ENCODE measurements around the gene TRABD2B. TPM values are rescaled to one million over a fixed set of nuclear protein-coding genes. Genes with fewer than 3 reads are reported as not detected.

The TRABD2B gene
- not detected for total RNA-seq

DNA sequence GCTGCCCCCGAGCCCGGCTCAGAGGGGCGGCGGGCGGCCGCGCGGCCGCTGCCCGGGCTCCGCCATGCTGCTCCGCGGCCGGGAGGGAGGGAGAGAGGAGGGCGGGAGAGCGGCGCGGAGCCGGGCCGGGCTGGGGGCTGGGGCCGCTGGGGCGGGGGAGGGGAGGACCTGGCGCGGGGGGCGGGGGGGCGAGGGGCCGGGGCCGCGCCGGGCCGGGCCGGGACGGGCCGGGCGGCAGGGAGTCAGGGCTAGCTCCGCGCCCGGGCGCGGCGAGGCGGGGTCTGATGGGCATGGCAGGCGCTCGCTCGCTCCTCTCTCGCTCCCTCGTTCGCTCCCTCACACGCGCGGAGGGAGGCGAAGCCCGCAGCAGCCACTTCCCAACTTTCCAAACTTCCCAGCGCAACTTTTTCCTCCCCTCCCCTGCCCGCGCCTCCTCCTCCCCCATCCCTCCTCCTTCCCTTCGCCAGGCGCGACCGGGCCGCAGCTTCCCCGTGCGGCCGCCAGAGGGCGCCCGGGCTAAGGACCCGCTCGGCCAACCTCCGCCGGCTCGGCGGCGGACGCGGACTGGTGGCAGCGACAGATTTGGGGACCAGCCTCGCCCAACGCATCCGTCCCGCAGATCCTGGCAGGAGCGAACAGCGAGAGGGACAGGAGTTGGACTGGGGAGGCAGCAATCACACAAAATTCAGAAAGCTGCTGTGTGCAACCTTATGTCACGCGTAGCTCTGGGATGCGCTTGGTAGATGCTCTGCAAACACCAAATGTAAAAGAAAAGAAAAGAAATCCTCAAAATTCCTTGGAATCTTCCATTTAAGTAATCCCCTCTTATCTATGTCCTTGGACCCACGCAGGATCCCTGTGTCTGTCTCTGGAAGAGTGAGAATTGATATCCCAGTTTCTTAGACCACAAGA is at the start of gene TRABD2B:
Gene TRABD2B (minus strand): TSS at position 97 of the 912 bp plus-strand sequence.
- peak within 1 kb of the TSS; percentile 47 for H3K4me3 Mint-ChIP-seq
- H3K9me3 Mint-ChIP-seq: no peaks in the 10 kb centered on the region
- H3K27me3 Mint-ChIP-seq: peaks cover 43% of the 10 kb centered on the region
- ChIA-PET CTCF (interaction anchor here (0.7 to 1.5 kb wide), 4 partner anchors 11 to 64 kb away, joined by 3 to 4 read pairs (median 4); no protein-coding TSS in a partner anchor), POLR2A (no interaction called here)
- H3K27ac Mint-ChIP-seq: no peak within 1 kb of the TSS
- H3K36me3 Mint-ChIP-seq (ENCODE audit: low read depth): no peaks in the 10 kb centered on the region
- peaks cover 11% of the 10 kb centered on the region for H3K4me1 Mint-ChIP-seq
- DNase-seq: peak; percentile 57

DNA sequence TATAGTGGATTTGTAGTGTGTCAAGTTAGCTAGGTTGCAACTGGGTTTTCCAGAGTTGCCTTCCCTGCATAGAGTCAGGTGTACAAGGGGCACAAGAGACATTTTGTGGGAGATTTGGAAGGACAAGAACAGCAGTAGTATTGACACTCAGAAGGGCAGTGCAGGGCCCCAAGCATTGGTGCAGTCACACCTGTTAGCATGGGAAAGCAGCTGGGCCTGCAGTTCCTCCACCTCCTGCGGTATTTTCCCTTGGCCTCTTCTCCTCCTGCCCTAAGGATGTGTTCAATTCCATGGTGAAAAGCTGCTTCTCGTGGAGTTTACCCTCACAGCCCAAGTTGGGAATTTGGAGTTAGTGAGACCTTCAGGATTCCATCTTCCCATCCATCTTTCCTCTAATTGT is 47.1 kb upstream of the TRABD2B start:
- Mint-ChIP-seq H3K27ac (no peak overlapping the region), H3K4me1 (peaks cover 3% of the 10 kb centered on the region), H3K36me3 (ENCODE audit: low read depth) (no peaks in the 10 kb centered on the region), H3K27me3 (no peaks in the 10 kb centered on the region), H3K4me3 (no peak overlapping the region), H3K9me3 (no peaks in the 10 kb centered on the region)
- POLR2A ChIA-PET: no interaction called here
- CTCF ChIA-PET: no interaction called here
- no peak for DNase-seq

DNA sequence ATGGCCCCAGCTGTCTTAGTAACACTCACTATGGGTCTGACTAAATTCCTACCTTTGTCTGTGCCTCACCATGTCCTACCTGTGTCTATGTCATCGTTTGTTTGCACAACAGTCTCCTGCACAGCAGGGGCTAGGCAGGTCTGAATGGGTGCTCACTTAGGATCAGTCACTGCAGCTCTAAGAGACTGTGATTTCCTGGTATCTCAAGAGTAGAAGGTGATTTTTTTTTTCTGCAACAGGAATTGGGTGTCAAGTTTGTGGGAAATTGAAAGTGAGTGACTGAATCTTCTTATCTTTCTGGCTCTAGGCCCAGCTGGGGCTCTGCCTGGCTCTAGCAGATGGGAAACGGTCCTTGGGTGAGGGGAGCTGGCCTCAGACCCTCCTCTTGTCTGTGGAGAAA is 46.4 kb upstream of the TRABD2B start:
- H3K27me3 Mint-ChIP-seq: no peaks in the 10 kb centered on the region
- DNase-seq: no peak
- H3K36me3 Mint-ChIP-seq (ENCODE audit: low read depth): no peaks in the 10 kb centered on the region
- no peak overlapping the region for H3K27ac Mint-ChIP-seq
- peaks cover 3% of the 10 kb centered on the region for H3K4me1 Mint-ChIP-seq
- no peaks in the 10 kb centered on the region for H3K9me3 Mint-ChIP-seq
- no peak overlapping the region for H3K4me3 Mint-ChIP-seq
- ChIA-PET POLR2A (no interaction called here), CTCF (no interaction called here)

DNA sequence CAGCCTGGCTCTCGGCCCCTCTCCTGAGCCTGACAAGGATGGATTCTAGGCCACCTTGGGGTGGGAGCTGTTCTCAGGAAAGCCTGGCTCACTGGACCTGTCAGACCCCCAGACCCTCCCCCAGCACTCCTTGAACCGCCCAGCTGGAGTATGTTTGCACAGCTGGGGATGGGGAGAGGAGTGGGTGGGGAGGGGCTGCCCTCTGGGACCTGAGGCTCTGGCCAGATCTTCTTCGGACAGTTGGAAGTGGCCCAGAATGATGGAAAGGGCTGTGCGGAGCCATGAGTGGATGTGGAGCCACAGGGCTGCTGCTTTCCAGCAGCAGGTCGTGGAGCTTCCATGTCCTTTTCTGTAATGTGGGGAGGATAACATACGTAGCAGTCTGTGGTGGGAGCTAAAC is 43.0 kb upstream of the TRABD2B start:
- H3K36me3 Mint-ChIP-seq (ENCODE audit: low read depth): no peaks in the 10 kb centered on the region
- no peaks in the 10 kb centered on the region for H3K27me3 Mint-ChIP-seq
- ChIA-PET CTCF (no interaction called here), POLR2A (no interaction called here)
- H3K4me3 Mint-ChIP-seq: no peak overlapping the region
- H3K4me1 Mint-ChIP-seq: no peaks in the 10 kb centered on the region
- DNase-seq: no peak
- no peaks in the 10 kb centered on the region for H3K9me3 Mint-ChIP-seq
- H3K27ac Mint-ChIP-seq: no peak overlapping the region

DNA sequence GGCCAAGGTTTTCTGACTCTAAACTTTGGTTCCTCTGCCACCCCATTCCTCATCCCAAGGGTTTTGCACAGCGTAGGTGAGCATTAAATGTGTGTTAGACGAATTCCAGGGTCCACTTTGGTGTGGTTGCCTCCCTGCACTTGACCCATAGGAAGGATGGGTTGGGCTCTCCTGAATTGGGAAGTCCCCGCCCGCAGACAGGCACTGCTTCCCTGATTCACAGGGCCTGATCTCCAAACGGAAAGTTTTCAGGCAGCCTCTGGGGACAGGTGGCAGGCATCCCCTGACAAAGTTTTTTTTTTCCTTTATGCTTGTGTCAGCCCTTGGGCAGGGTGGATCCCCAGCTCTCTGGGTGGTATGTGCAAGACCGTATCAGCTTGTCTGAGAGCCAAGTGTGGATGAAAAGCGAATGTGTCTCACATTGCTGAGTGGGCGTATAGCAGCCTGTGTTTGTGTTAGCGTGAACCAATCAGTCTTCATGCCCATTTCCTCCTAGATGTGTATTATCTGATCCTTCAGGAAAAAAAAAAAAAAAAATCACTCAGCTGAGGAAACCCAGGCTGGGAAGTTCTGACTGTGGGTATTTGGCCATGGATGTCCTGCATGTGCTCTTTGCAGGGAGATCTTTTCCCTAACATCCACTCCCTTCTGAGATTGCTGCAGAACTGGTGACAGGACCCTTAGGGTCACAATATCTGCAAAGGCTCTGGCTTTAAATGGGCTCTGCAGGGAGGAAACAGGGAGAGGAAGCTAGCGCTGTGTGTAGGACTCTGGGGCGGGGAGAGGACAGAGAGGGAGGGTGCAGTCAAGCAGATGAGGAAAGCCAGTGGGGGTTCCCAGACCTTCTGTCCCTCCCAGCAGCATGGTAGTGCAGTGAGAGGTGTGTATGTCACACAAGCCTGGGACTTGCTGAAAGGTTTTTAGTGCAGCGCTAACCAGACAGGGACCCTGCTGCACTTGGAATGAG is 42.2 kb upstream of the TRABD2B start:
- Mint-ChIP-seq H3K9me3 (no peaks in the 10 kb centered on the region), H3K36me3 (ENCODE audit: low read depth) (no peaks in the 10 kb centered on the region), H3K27me3 (no peaks in the 10 kb centered on the region), H3K4me1 (no peaks in the 10 kb centered on the region), H3K27ac (no peak overlapping the region), H3K4me3 (no peak overlapping the region)
- POLR2A ChIA-PET: no interaction called here
- CTCF ChIA-PET: no interaction called here
- no peak for DNase-seq

DNA sequence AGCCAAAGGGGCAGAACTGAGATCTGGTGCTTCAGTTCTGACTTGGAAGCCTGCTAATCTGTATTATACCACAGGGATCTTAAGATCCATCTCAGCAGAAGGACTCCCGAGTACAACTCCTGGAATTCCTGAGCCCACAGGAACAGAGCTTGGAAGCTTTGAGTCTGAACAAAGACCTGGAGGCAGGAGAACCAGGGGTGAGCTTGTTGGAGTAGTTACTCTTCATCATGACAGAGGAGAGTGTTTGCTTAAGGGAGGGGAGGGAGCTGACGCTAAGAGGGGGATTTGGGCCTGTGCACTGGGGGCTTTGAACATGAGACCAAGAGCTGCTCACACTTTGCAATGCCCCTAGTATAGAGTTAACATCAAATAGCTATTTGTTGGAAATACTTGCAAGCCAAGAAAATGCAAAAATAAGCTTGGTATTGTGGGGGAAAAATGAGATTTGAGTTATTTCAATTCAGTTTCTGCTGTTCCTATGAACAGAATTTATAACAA is 41.1 kb upstream of the TRABD2B start:
- no peaks in the 10 kb centered on the region for H3K27me3 Mint-ChIP-seq
- ChIA-PET CTCF (no interaction called here), POLR2A (no interaction called here)
- no peak overlapping the region for H3K4me3 Mint-ChIP-seq
- no peak for DNase-seq
- H3K27ac Mint-ChIP-seq: no peak overlapping the region
- H3K9me3 Mint-ChIP-seq: no peaks in the 10 kb centered on the region
- no peaks in the 10 kb centered on the region for H3K36me3 Mint-ChIP-seq (ENCODE audit: low read depth)
- no peaks in the 10 kb centered on the region for H3K4me1 Mint-ChIP-seq

DNA sequence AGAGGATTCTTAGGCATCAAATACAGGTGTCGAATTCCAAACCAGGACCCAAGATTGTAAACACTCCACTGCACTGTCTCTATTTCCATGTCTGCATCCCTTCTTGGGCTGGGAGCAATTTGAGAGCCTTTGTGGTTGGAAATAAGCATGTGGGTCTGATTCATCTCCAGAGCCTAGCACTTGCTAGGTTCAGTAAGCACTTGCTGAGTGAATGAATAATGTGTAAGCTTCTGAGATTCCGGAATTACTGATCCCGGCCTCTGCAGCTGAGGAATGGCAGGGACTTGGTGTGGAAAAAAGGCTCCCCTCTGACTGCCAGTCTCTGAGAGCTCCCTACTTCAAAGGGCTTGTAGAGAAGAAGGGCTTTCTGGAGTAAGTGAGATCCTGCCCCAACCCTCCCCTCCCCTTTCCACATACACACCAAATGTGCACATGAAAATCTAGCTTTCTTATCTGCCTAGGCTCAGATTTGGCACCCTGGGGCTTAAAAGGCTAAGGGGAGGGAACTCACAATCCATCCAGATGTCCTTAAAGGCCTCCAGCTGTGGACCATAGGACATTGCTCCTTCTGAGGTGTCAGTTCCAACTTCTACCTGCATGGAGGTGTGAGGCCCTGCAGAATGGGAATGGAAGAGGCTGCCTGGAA is 39.6 kb upstream of the TRABD2B start:
- Mint-ChIP-seq H3K27me3 (no peaks in the 10 kb centered on the region), H3K27ac (no peak overlapping the region), H3K4me3 (no peak overlapping the region), H3K36me3 (ENCODE audit: low read depth) (no peaks in the 10 kb centered on the region), H3K4me1 (no peaks in the 10 kb centered on the region), H3K9me3 (no peaks in the 10 kb centered on the region)
- ChIA-PET CTCF (no interaction called here), POLR2A (no interaction called here)
- no peak for DNase-seq

DNA sequence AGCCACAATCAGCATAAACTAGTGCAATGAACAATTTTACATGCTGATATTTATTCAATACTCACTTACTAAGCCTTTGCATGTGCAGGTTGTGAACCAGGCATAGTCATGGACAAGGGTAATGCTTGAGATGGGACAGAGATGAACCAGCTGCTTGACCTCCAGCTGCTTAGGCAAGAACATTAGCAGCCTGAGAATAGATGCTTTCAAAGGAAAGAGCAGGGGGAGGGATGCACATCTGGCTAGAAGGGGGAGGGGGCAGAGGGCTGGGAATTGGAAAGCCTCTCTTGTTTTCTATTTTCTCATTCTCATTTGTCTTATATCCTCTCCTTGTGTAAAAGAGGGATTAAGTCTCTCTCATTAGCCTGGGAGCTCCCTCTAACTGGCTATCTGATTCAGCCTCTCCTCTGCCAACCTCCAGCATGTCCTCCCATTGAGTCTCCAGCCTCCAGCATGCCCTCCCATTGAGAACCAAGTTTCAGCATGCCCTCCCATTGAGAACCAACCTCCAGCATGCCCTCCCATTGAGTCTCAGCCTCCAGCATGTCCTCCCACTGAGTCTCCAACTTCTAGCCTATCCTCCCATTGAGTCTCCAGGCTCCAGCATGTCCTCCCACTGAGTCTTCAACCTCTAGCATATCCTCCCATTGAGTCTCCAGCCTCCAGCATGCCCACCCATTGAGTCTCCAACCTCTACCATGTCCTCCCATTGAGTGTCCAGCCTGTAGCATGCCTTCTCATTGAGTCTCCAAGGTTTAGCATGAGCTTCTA is 38.4 kb upstream of the TRABD2B start:
- DNase-seq: no peak
- POLR2A ChIA-PET: no interaction called here
- no peaks in the 10 kb centered on the region for H3K36me3 Mint-ChIP-seq (ENCODE audit: low read depth)
- no peaks in the 10 kb centered on the region for H3K4me1 Mint-ChIP-seq
- H3K4me3 Mint-ChIP-seq: no peak overlapping the region
- no peak overlapping the region for H3K27ac Mint-ChIP-seq
- no peaks in the 10 kb centered on the region for H3K9me3 Mint-ChIP-seq
- CTCF ChIA-PET: no interaction called here
- H3K27me3 Mint-ChIP-seq: no peaks in the 10 kb centered on the region

DNA sequence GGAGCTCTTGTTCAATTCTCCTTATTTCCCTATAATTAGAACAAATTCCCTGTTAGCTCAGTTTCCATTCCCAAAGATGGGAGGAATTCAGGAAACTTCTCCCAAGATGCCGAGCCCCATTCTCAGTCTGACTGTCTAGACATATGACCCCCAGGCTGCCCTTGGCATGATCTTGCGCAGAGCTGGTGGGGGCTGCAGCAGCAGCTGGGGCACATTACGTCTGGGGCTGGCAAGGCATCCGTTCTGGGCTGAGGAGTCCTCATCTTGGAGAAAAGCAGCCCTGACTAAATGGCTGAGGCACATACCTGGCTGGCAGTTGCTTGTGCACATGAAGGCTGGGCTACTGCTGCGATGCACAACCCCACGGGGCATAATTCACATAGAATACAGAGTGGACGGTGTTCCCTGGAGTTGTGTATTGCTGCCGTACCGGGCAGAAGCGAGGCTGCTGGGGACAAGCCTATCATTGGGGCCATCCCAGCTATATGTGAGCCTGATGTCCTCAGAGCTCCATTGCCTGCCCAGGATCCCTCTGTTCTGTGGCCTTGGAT is 36.4 kb upstream of the TRABD2B start:
- Mint-ChIP-seq H3K9me3 (no peaks in the 10 kb centered on the region), H3K4me1 (no peaks in the 10 kb centered on the region), H3K27ac (no peak overlapping the region), H3K36me3 (ENCODE audit: low read depth) (no peaks in the 10 kb centered on the region), H3K4me3 (no peak overlapping the region), H3K27me3 (no peaks in the 10 kb centered on the region)
- DNase-seq: no peak
- CTCF ChIA-PET: no interaction called here
- POLR2A ChIA-PET: no interaction called here

DNA sequence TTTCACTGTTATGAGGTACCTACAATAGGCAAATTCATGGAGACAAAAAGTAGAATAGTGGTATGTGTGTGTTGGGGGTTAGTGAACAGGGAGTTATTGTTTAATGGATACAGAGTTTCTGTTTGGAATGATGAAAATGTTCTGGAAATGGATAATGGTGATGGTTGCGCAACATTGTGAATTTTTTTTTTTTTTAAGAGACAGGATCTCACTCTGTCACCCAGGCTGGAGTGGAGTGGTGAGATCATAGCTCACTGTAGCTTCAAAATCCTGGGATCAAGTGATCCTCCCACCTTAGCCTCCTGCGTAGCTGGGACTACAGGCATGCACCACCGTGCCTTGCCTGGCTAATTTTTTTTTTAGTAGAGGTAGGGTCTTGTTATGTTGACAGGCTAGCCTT is 34.5 kb upstream of the TRABD2B start:
- Mint-ChIP-seq H3K27ac (no peak overlapping the region), H3K4me3 (no peak overlapping the region), H3K4me1 (no peaks in the 10 kb centered on the region), H3K36me3 (ENCODE audit: low read depth) (no peaks in the 10 kb centered on the region), H3K27me3 (no peaks in the 10 kb centered on the region), H3K9me3 (no peaks in the 10 kb centered on the region)
- POLR2A ChIA-PET: no interaction called here
- CTCF ChIA-PET: no interaction called here
- DNase-seq: no peak

DNA sequence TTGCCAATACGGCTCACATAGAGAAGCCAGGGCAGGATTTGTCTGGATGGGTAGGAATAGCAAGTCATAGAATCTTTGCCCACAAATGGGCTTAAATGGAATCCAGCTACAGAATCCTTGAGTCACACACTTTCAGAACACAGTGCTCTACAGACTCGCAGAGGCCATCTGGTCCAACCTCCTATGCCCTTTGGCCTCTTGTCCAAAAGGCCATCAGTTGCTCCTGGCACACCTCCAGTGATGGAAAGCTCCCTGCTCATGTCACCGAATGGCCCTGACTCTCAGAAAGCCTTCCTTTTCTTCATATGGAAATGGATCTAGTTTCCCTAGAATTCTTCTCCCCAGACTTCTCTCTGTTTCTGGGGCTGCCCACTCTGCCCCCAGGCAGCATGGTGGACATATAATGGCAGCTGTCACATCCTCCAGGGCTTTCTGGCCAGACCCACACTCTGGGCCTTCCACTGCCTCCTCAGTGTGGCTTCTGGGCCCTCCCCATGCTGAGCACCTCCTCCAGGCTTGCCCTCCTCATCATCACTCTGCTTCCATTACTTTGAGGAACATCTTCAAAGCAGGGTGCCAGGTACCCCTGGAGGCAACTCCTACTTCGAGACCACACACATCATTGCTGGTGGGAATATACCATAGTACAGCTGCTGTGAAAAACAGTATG is 33.6 kb upstream of the TRABD2B start:
- Mint-ChIP-seq H3K27ac (no peak overlapping the region), H3K4me3 (no peak overlapping the region), H3K4me1 (no peaks in the 10 kb centered on the region), H3K9me3 (no peaks in the 10 kb centered on the region), H3K27me3 (no peaks in the 10 kb centered on the region), H3K36me3 (ENCODE audit: low read depth) (no peaks in the 10 kb centered on the region)
- POLR2A ChIA-PET: no interaction called here
- DNase-seq: no peak
- CTCF ChIA-PET: no interaction called here

DNA sequence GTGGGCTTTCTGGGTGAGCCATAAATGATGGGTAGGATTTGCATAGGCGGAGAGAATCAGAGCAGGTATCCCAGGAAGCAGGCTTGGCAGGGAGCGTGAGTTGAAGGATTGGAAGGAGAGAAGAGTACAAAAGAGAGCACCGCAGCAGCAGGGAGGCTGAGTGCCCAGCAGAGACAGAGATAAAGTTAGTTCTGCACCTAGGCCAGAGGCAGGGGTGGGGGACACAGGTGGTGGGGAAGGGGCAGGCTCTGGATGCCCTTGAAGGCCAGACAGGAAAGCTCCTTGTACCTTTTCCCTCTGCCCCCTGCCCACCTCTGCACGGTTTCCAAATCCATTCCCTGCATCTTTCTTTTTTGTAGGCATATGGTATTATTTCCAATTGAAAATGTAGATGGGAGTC is 33.0 kb upstream of the TRABD2B start:
- Mint-ChIP-seq H3K27me3 (no peaks in the 10 kb centered on the region), H3K4me1 (no peaks in the 10 kb centered on the region), H3K27ac (no peak overlapping the region), H3K9me3 (no peaks in the 10 kb centered on the region), H3K4me3 (no peak overlapping the region), H3K36me3 (ENCODE audit: low read depth) (no peaks in the 10 kb centered on the region)
- no peak for DNase-seq
- POLR2A ChIA-PET: no interaction called here
- CTCF ChIA-PET: no interaction called here

Data from activated CD4-positive, alpha-beta T cell treated with anti-CD3 and anti-CD28 coated beads, Interleukin-2, amount 10 ng/mL, durations not matched to agents 7 days and 5 days (primary cell).